Heart right ventricle (tissue), 16 donors: ENCODE measurements around the gene CABP7. TPM values are rescaled to one million over a fixed set of nuclear protein-coding genes. Genes with fewer than 3 reads are reported as not detected.

Source experiments
- ATAC-seq, 8 donors: fragments of 200-7000 bp; cut with Tn5 transposase; one replicate each; pipeline ENCODE4 v1.9.1; 2020; ENCODE audit warnings: mild to moderate bottlenecking in 8 of 8, moderate library complexity in 8 of 8, moderate number of reproducible peaks in 1 of 8
- DNase-seq, 2 donors: peaks; one replicate each; pipeline ENCODE4 v3.0.0-alpha.2; 2020
- H3K27ac ChIP-seq, 10 donors: fragments of 200-600 bp; sonication (generic) in 2 of 10; one replicate each; pipeline versions ENCODE4 v1.5.0 to v1.8.0; 2020 to 2022; ENCODE audit warnings: mild to moderate bottlenecking in 3 of 10
- H3K27me3 ChIP-seq, 7 donors: fragments of 200-600 bp; one replicate each; pipeline ENCODE4 v1.8.0; 2021 to 2022; ENCODE audit warnings: mild to moderate bottlenecking in 2 of 7
- H3K36me3 ChIP-seq, 9 donors: fragments of 200-600 bp; sonication (generic) in 1 of 9; one replicate each; pipeline versions ENCODE4 v1.5.0 to v1.8.0; 2020 to 2022; ENCODE audit warnings: mild to moderate bottlenecking in 2 of 9
- H3K4me1 ChIP-seq, 9 donors: fragments of 200-600 bp; sonication (generic) in 1 of 9; one replicate each; pipeline versions ENCODE4 v1.5.0 to v1.8.0; 2020 to 2022; ENCODE audit warnings: mild to moderate bottlenecking in 4 of 9
- H3K4me3 ChIP-seq, 10 donors: fragments of 200-600 bp; sonication (generic) in 2 of 10; one replicate each; pipeline versions ENCODE4 v1.5.0 to v1.8.0; 2020 to 2022; ENCODE audit warnings: mild to moderate bottlenecking in 7 of 10, moderate library complexity in 2 of 10
- H3K9me3 ChIP-seq, 11 donors: fragments of 200-600 bp in 10 of 11; sonication (generic) in 2 of 11; one replicate each; pipeline versions ENCODE4 v1.5.0 to v1.8.0; 2013 to 2022; ENCODE audit warnings: mild to moderate bottlenecking in 2 of 11, control low read depth in 1 of 11, moderate library complexity in 1 of 11
- WGBS, 2 donors: extraction: QIAGEN DNeasy Blood & Tissue Kit; methylation state at CpG; one replicate each; pipeline ENCODE4 v1.1.7; 2013; ENCODE audit warnings: inconsistent platforms in 1 of 2; 5-methylcytosine and 5-hydroxymethylcytosine counted together
- intact Hi-C, 10 donors: fragments of 100-400 bp; cut with DNase I; formaldehyde crosslinking; loops; one replicate each; pipeline versions ENCODE4 v1.11.1 to v1.14.2; 2022
- long read RNA-seq, 3 donors: library from polyadenylated mRNA; unstranded; transcript quantifications; one replicate each; pipeline ENCODE4 v2.0.0, GENCODE V29; 2020 to 2021
- polyA plus RNA-seq, 2 donors: library from polyadenylated mRNA; stranded (reverse); fragments of 200-250 nt; gene quantifications; one replicate each; pipeline ENCODE4 v1.2.3, GENCODE V29; 2013
- total RNA-seq, 10 donors: library from RNA; stranded (reverse); fragmentation: NEBNext Ultra II Directional in 3 of 10; extraction: Animal tissue kit (Norgen Biotek cat#: 25700) in 3 of 10; gene quantifications; one replicate each; pipeline versions ENCODE4 v1.2.1 to v1.2.4, GENCODE V29; 2021 to 2023
- TF ChIP-seq, protein P1 (sequence below), 9 donors: fragments of 200-600 bp; sonication (generic) in 2 of 9; IDR thresholded peaks; one replicate each; pipeline versions ENCODE4 v1.5.0 to v1.8.0; 2021 to 2022; ENCODE audit warnings: antibody characterized with exemption in 9 of 9, mild to moderate bottlenecking in 5 of 9, moderate library complexity in 1 of 9
- donor health status: Arrhythmogenic right ventricular cardiomyopathy.
- donor health status: ischemic (EF 13 %, LVEDD 7.1; RV severe dilation, severe dysfunction).
- donor health status: healthy with polysubstance abuse.
- donor health status: DM: no; HTN: yes; CAD: no.
- donor health status: DM: no; HTN: no; CAD: no.
- donor health status: ischemic (EF 25% LVEDD 6.9; RV normal size, moderate dysfunction).
- donor health status: ischemic (EF 25% LVEDD 5.7; RV mildly dilated, moderate dysfunction).
- donor health status: healthy.
- donor health status: DM: yes; HTN: yes; CAD: no.
- donor health status: Ischemic cardiomyopathy.
- donor health status: ischemic (EF 35%, LVEDD 5.7; RV mildly dilated, moderate dysfunction).
- donor health status: nonischemic (EF 11% LVEDD 7.7; RV severe dilation, severe dysfunction).
- donor health status: DM: yes; HTN: yes; CAD: no.
- donor health status: PGD.
- donor health status: ischemic (EF 29% LVEDD 5.4; RV normal size, mild dysfunction).
- donor health status: nonischemic (EF 23%, LVEDD 6.1; RV moderate dilation, normal function).

Gene CABP7
- total RNA-seq (not detected), polyA plus RNA-seq (under 1 TPM; 0.07 to 0.15 TPM)
- long read RNA-seq, donor 1, partial matches to known transcripts = 0 of 1 reads
- long read RNA-seq, donor 1, other reads (novel, unspliced or antisense) = 1 of 1 reads
- long read RNA-seq, donor 2, partial matches to known transcripts = 0 of 2 reads
- long read RNA-seq, donor 2, other reads (novel, unspliced or antisense) = 2 of 2 reads
- long read RNA-seq, donor 3, partial matches to known transcripts = 0 of 1 reads
- long read RNA-seq, donor 3, other reads (novel, unspliced or antisense) = 1 of 1 reads

- 1 to 2% methylated on average over 32 to 111 of the region's 115 CpGs for whole genome bisulfite sequencing, 2 donors
- Histone ChIP-seq H3K4me1 (peaks cover 0 to 3% (median 0%) of the 10 kb centered on the region in 9 donors), H3K27me3 (peaks cover 11 to 75% (median 57%) of the 10 kb centered on the region in 7 donors), H3K36me3 (no peaks in the 10 kb centered on the region), H3K4me3 (no peak within 1 kb of the TSS), H3K27ac (no peak within 1 kb of the TSS), H3K9me3 (no peaks in the 10 kb centered on the region)
- ATAC-seq (no peak), DNase-seq (no peak)
- TF ChIP-seq, protein P1, sequence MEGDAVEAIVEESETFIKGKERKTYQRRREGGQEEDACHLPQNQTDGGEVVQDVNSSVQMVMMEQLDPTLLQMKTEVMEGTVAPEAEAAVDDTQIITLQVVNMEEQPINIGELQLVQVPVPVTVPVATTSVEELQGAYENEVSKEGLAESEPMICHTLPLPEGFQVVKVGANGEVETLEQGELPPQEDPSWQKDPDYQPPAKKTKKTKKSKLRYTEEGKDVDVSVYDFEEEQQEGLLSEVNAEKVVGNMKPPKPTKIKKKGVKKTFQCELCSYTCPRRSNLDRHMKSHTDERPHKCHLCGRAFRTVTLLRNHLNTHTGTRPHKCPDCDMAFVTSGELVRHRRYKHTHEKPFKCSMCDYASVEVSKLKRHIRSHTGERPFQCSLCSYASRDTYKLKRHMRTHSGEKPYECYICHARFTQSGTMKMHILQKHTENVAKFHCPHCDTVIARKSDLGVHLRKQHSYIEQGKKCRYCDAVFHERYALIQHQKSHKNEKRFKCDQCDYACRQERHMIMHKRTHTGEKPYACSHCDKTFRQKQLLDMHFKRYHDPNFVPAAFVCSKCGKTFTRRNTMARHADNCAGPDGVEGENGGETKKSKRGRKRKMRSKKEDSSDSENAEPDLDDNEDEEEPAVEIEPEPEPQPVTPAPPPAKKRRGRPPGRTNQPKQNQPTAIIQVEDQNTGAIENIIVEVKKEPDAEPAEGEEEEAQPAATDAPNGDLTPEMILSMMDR (IDR thresholded peaks at IDR 0.05) = no peak
- intact Hi-C loops = loop anchor here in 1 of 10 donors (10.0 kb wide), 1 partner anchor 285 kb away; no protein-coding TSS in a partner anchor
These were observed at the start of gene CABP7 for GRCh38 chr22:29719899-29720645. CABP7 (plus strand) TSS chr22:29720003; CDS start chr22:29720425, 422 bp downstream.

DNA sequence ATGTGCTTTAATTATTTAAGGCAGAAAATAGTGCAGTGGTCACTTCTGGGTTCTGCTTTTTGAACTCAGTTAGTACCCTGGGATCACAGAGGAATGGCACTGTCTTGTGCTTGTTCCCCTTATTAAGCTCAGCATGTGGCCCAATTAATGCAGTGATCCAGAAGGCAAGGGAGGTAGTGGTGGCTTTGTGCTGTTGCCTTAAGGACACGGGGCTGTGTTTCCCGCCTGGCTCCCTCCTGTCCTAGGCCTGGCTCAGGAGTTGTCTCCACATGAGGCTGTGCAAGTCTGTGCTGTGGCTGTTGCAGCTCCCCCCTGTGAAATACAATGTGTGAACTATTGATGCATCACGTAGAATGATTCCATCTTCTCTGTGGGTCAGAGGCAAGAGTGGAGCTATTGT, 49.2 kb upstream of the CABP7 start:
- intact Hi-C loops = no loop called here
- no peak overlapping the region for H3K4me3 ChIP-seq
- ATAC-seq = no peak
- H3K36me3 ChIP-seq = peaks cover 0 to 99% (median 50%) of the 10 kb centered on the region in 9 donors
- TF ChIP-seq, protein P1 (IDR thresholded peaks at IDR 0.05) = no peak
- H3K27me3 ChIP-seq = no peaks in the 10 kb centered on the region
- H3K4me1 ChIP-seq = no peaks in the 10 kb centered on the region
- H3K27ac ChIP-seq = no peak overlapping the region
- H3K9me3 ChIP-seq = no peaks in the 10 kb centered on the region
- 91 to 92% methylated on average over 3 of the region's 3 CpGs for WGBS, 2 donors
- no peak for DNase-seq

DNA sequence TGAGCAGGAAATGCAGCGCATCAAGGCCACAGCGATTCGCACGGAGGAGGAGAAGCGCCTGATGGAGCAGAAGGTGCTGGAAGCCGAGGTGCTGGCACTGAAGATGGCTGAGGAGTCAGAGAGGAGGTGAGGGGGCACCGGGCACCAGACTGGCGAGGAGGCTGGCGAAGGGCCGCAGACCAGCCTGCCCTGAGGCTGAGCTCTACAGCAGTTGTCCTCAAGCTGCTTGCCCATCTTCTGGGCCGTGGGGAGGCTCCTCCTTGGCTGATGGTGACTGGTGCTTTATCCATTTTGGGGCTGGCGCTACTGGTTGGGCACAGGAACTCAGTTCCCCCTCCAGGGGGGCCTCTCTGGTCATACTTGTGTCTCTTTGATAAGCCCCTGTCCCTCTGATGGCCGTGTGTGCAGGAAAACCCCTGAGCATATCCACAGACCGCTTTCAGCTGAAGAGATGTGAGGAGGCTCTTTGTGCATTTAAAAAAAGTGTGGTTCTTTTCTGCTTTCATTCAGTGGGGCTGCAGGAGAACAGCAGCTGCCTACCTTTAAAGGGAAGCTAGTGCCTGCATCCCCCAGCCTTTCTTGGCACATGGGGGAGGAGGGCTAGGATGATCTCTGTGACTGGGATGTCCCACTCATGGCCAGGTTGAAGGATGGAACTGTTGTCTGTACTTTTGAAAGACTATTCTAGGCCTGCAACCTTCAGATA, 46.3 kb upstream of the CABP7 start:
- ATAC-seq (no peak), DNase-seq (no peak)
- H3K27ac ChIP-seq = no peak overlapping the region
- WGBS, 2 donors = 92 to 93% methylated on average over 14 of the region's 14 CpGs
- intact Hi-C loops = no loop called here
- peaks cover 0 to 99% (median 69%) of the 10 kb centered on the region in 9 donors for H3K36me3 ChIP-seq
- H3K4me1 ChIP-seq = no peaks in the 10 kb centered on the region
- H3K4me3 ChIP-seq = no peak overlapping the region
- H3K9me3 ChIP-seq = no peaks in the 10 kb centered on the region
- no peaks in the 10 kb centered on the region for H3K27me3 ChIP-seq
- TF ChIP-seq, protein P1 (IDR thresholded peaks at IDR 0.05) = no peak

- 87 to 96% methylated on average over 8 of the region's 8 CpGs for WGBS, 2 donors
- Histone ChIP-seq H3K9me3 (no peaks in the 10 kb centered on the region), H3K36me3 (peaks cover 0 to 99% (median 63%) of the 10 kb centered on the region in 9 donors), H3K4me3 (no peak overlapping the region), H3K27ac (no peak overlapping the region), H3K27me3 (no peaks in the 10 kb centered on the region), H3K4me1 (no peaks in the 10 kb centered on the region)
- DNase-seq = no peak
- ATAC-seq = no peak
- TF ChIP-seq, protein P1 (IDR thresholded peaks at IDR 0.05) = no peak
- intact Hi-C loops = no loop called here
These were observed 45.7 kb upstream of the CABP7 start for GRCh38 chr22:29674121-29674520.
